ENCODE measurements around the gene MRPL40. TPM values are rescaled to one million over a fixed set of nuclear protein-coding genes. Genes with fewer than 3 reads are reported as not detected.
"Not testable (repeated sequence)": the region's sequence is repeated elsewhere in the genome, so short reads cannot be mapped to it uniquely, and the experiment has no call there.

Gene MRPL40
- total RNA-seq, 2 donors from 2014 or later, result 14.3 to 21.3 TPM

GRCh38 chr22:19438298-19438697 lies 6.0 kb downstream of the MRPL40 start:
- Mint-ChIP-seq H3K4me1 (ENCODE audit: low read depth in 2 of 2) (peaks cover 5 to 24% of the 10 kb centered on the region in 2 donors), H3K27me3 (no peaks in the 10 kb centered on the region), H3K36me3 (no peaks in the 10 kb centered on the region), H3K4me3 (no peak overlapping the region), H3K27ac (peak overlapping the region in 1 of 2 donors; percentile 9), H3K9me3 (no peaks in the 10 kb centered on the region)
- DNase-seq (ENCODE audit: low spot score) (no peak), ATAC-seq (no peak)

GRCh38 chr22:19440411-19441195 lies 8.3 kb downstream of the MRPL40 start:
- DNase-seq (ENCODE audit: low spot score) (peak; percentile 31), ATAC-seq (no peak)
- peaks cover 15 to 27% of the 10 kb centered on the region in 2 donors for H3K4me1 Mint-ChIP-seq (ENCODE audit: low read depth in 2 of 2)
- H3K27me3 Mint-ChIP-seq, result no peaks in the 10 kb centered on the region
- H3K27ac Mint-ChIP-seq, result no peak overlapping the region
- no peaks in the 10 kb centered on the region for H3K9me3 Mint-ChIP-seq
- no peaks in the 10 kb centered on the region for H3K36me3 Mint-ChIP-seq
- no peak overlapping the region for H3K4me3 Mint-ChIP-seq

GRCh38 chr22:19442166-19442565 lies 9.8 kb downstream of the MRPL40 start:
- Mint-ChIP-seq H3K27me3 (no peaks in the 10 kb centered on the region), H3K9me3 (no peaks in the 10 kb centered on the region), H3K4me1 (ENCODE audit: low read depth in 2 of 2) (peaks cover 26 to 34% of the 10 kb centered on the region in 2 donors), H3K27ac (peak overlapping the region in 1 of 2 donors; percentile 20), H3K4me3 (no peak overlapping the region), H3K36me3 (peaks cover 5% of the 10 kb centered on the region)
- ATAC-seq (no peak), DNase-seq (ENCODE audit: low spot score) (peak; percentile 10)

- DNase-seq (ENCODE audit: low spot score) (peak; percentile 54), ATAC-seq (no peak)
- H3K27me3 Mint-ChIP-seq, result no peaks in the 10 kb centered on the region
- H3K4me1 Mint-ChIP-seq (ENCODE audit: low read depth in 2 of 2), result peaks cover 36 to 38% of the 10 kb centered on the region in 2 donors
- H3K27ac Mint-ChIP-seq, result no peak overlapping the region
- H3K4me3 Mint-ChIP-seq, result no peak overlapping the region
- no peaks in the 10 kb centered on the region for H3K9me3 Mint-ChIP-seq
- H3K36me3 Mint-ChIP-seq, result peaks cover 5% of the 10 kb centered on the region
Measured at GRCh38 chr22:19443544-19444211, 11.3 kb downstream of the MRPL40 start.

GRCh38 chr22:19445279-19445982 lies 13.1 kb downstream of the MRPL40 start:
- H3K36me3 Mint-ChIP-seq, ATAC-seq, H3K9me3 Mint-ChIP-seq, H3K4me3 Mint-ChIP-seq, H3K27ac Mint-ChIP-seq, H3K27me3 Mint-ChIP-seq: not testable (repeated sequence)
- peak; percentile 16 for DNase-seq (ENCODE audit: low spot score)
- H3K4me1 Mint-ChIP-seq (ENCODE audit: low read depth in 2 of 2), result peaks cover 36 to 39% of the 10 kb centered on the region in 2 donors

GRCh38 chr22:19446603-19447329 lies 14.4 kb downstream of the MRPL40 start:
- no peaks in the 10 kb centered on the region for H3K9me3 Mint-ChIP-seq
- H3K4me1 Mint-ChIP-seq (ENCODE audit: low read depth in 2 of 2), result peaks cover 36 to 39% of the 10 kb centered on the region in 2 donors
- no peaks in the 10 kb centered on the region for H3K27me3 Mint-ChIP-seq
- peaks cover 5% of the 10 kb centered on the region for H3K36me3 Mint-ChIP-seq
- ATAC-seq (peak in 1 of 2 donors; percentile 1), DNase-seq (ENCODE audit: low spot score) (peak; percentile 55)
- H3K4me3 Mint-ChIP-seq, result peak overlapping the region; percentile 97
- H3K27ac Mint-ChIP-seq, result peak overlapping the region; percentile 90 to 91

- DNase-seq (ENCODE audit: low spot score) (peak; percentile 91), ATAC-seq (peak; percentile 93 to 96)
- Mint-ChIP-seq H3K4me1 (ENCODE audit: low read depth in 2 of 2) (peaks cover 32 to 35% of the 10 kb centered on the region in 2 donors), H3K9me3 (no peaks in the 10 kb centered on the region), H3K27ac (peak within 1 kb of the TSS; percentile 90 to 91), H3K4me3 (peak within 1 kb of the TSS; percentile 97), H3K27me3 (no peaks in the 10 kb centered on the region), H3K36me3 (peaks cover 5% of the 10 kb centered on the region)
Measured at GRCh38 chr22:19447330-19448075, 15.2 kb downstream of the MRPL40 start, which contains the start of gene C22orf39. Gene C22orf39, minus strand, starts transcription at chr22:19447711. Its CDS starts 23 bp downstream, at chr22:19447688.

- peak; percentile 0 to 51 for ATAC-seq
- DNase-seq (ENCODE audit: low spot score), result peak; percentile 51
- H3K27ac Mint-ChIP-seq, result peak overlapping the region; percentile 90 to 91
- H3K36me3 Mint-ChIP-seq, result peaks cover 5% of the 10 kb centered on the region
- H3K4me1 Mint-ChIP-seq (ENCODE audit: low read depth in 2 of 2), result peaks cover 32 to 35% of the 10 kb centered on the region in 2 donors
- no peaks in the 10 kb centered on the region for H3K9me3 Mint-ChIP-seq
- peak overlapping the region; percentile 97 for H3K4me3 Mint-ChIP-seq
- no peaks in the 10 kb centered on the region for H3K27me3 Mint-ChIP-seq
Measured at GRCh38 chr22:19448076-19448607, 15.8 kb downstream of the MRPL40 start.

- no peaks in the 10 kb centered on the region for H3K9me3 Mint-ChIP-seq
- H3K4me3 Mint-ChIP-seq, result peak overlapping the region; percentile 97
- DNase-seq (ENCODE audit: low spot score) (peak; percentile 57), ATAC-seq (no peak)
- peaks cover 5% of the 10 kb centered on the region for H3K36me3 Mint-ChIP-seq
- H3K4me1 Mint-ChIP-seq (ENCODE audit: low read depth in 2 of 2), result peaks cover 31 to 32% of the 10 kb centered on the region in 2 donors
- peak overlapping the region in 1 of 2 donors; percentile 91 for H3K27ac Mint-ChIP-seq
- no peaks in the 10 kb centered on the region for H3K27me3 Mint-ChIP-seq
Measured at GRCh38 chr22:19448739-19449421, 16.5 kb downstream of the MRPL40 start.

- H3K4me3 Mint-ChIP-seq, result no peak overlapping the region
- peaks cover 8% of the 10 kb centered on the region for H3K36me3 Mint-ChIP-seq
- peaks cover 29 to 30% of the 10 kb centered on the region in 2 donors for H3K4me1 Mint-ChIP-seq (ENCODE audit: low read depth in 2 of 2)
- ATAC-seq, result no peak
- no peaks in the 10 kb centered on the region for H3K27me3 Mint-ChIP-seq
- peak overlapping the region in 1 of 2 donors; percentile 56 for H3K27ac Mint-ChIP-seq
- H3K9me3 Mint-ChIP-seq, result no peaks in the 10 kb centered on the region
- no peak for DNase-seq (ENCODE audit: low spot score)
Measured at GRCh38 chr22:19449422-19449767, 17.1 kb downstream of the MRPL40 start.

- H3K9me3 Mint-ChIP-seq, result no peaks in the 10 kb centered on the region
- peaks cover 12% of the 10 kb centered on the region for H3K36me3 Mint-ChIP-seq
- H3K27ac Mint-ChIP-seq, result no peak overlapping the region
- no peak overlapping the region for H3K4me3 Mint-ChIP-seq
- ATAC-seq (no peak), DNase-seq (ENCODE audit: low spot score) (peak; percentile 37)
- peaks cover 22 to 27% of the 10 kb centered on the region in 2 donors for H3K4me1 Mint-ChIP-seq (ENCODE audit: low read depth in 2 of 2)
- H3K27me3 Mint-ChIP-seq, result no peaks in the 10 kb centered on the region
Measured at GRCh38 chr22:19450363-19451175, 18.2 kb downstream of the MRPL40 start.
